Stimulated activated CD4-positive, alpha-beta T cell treated with anti-CD3 and anti-CD28 coated beads, Interleukin-12 subunit alpha, Interleukin-12 subunit beta, amount 100 ng/mL, for 24 hours (primary cell): Measurements from ENCODE around the gene AACS.

Experiments used
- DNase-seq, 2 experiments: peaks; one replicate each; pipeline ENCODE4 v3.0.0-alpha.2; 2020; ENCODE audit warnings: low read depth in 2 of 2

The AACS gene

GRCh38 chr12:125152463-125152862 is 87.2 kb downstream of the AACS start:
- no peak for DNase-seq

- no peak for DNase-seq
Observed at GRCh38 chr12:125155366-125155765, 90.1 kb downstream of the AACS start.

- no peak for DNase-seq
Observed at GRCh38 chr12:125157177-125157576, 91.9 kb downstream of the AACS start.

- DNase-seq = no peak
Observed at GRCh38 chr12:125159702-125160101, 94.5 kb downstream of the AACS start.

GRCh38 chr12:125160281-125160955 is 95.2 kb downstream of the AACS start:
- DNase-seq = no peak

- DNase-seq = no peak
Observed at GRCh38 chr12:125161712-125162022, 96.4 kb downstream of the AACS start.

- no peak for DNase-seq
Observed at GRCh38 chr12:125162489-125163028, 97.3 kb downstream of the AACS start.

- DNase-seq = no peak
Observed at GRCh38 chr12:125163148-125163547, 97.9 kb downstream of the AACS start.

- no peak for DNase-seq
Observed at GRCh38 chr12:125164541-125164940, 99.3 kb downstream of the AACS start.

GRCh38 chr12:125166041-125166440 is 100.8 kb downstream of the AACS start:
- no peak for DNase-seq

GRCh38 chr12:125167658-125168057 is 102.4 kb downstream of the AACS start:
- DNase-seq = no peak

GRCh38 chr12:125169451-125169850 is 104.2 kb downstream of the AACS start:
- no peak for DNase-seq

- no peak for DNase-seq
Observed at GRCh38 chr12:125169870-125170269, 104.6 kb downstream of the AACS start.

- DNase-seq = no peak
Observed at GRCh38 chr12:125171267-125171666, 106.0 kb downstream of the AACS start.

GRCh38 chr12:125172231-125172850 is 107.1 kb downstream of the AACS start:
- DNase-seq = no peak

GRCh38 chr12:125175576-125175975 is 110.3 kb downstream of the AACS start:
- DNase-seq = no peak

GRCh38 chr12:125178222-125178621 is 113.0 kb downstream of the AACS start:
- no peak for DNase-seq

GRCh38 chr12:125180144-125180543 is 114.9 kb downstream of the AACS start:
- DNase-seq = no peak

GRCh38 chr12:125181107-125181506 is 115.9 kb downstream of the AACS start:
- DNase-seq = no peak

- peak; percentile 62 to 81 for DNase-seq
Observed at GRCh38 chr12:125183187-125184067, 118.2 kb downstream of the AACS start.

GRCh38 chr12:125184213-125184967 is 119.2 kb downstream of the AACS start:
- no peak for DNase-seq

- DNase-seq = no peak
Observed at GRCh38 chr12:125185311-125185739, 120.1 kb downstream of the AACS start.
